Stomach (tissue), 9 donors: ENCODE measurements around the gene PCDHGA1. TPM values are rescaled to one million over a fixed set of nuclear protein-coding genes. Genes with fewer than 3 reads are reported as not detected.
"Not testable (repeated sequence)": the region's sequence is repeated elsewhere in the genome, so short reads cannot be mapped to it uniquely, and the experiment has no call there.

ENCODE experiments used
- DNase-seq, 2 donors: peaks; one replicate each; pipeline versions ENCODE4 v3.0.0 to v3.0.0-alpha.2; 2013 to 2019
- H3K27ac ChIP-seq, 5 donors: fragments of 200-600 bp in 4 of 5; sonication (generic) in 4 of 5; one replicate each; pipeline ENCODE4 v1.5.1; 2013 to 2019; ENCODE audit warnings: mild to moderate bottlenecking in 1 of 5, moderate library complexity in 1 of 5
- H3K27me3 ChIP-seq, 3 donors: fragments of 200-600 bp; sonication (generic); one replicate each; pipeline ENCODE4 v1.5.1; 2017 to 2019; ENCODE audit warnings: mixed run types in 1 of 3
- H3K36me3 ChIP-seq, 4 donors: fragments of 200-600 bp; sonication (generic); 1 replicate in 3 of 4; 2 replicates in 1 of 4; pipeline ENCODE4 v1.5.1; 2016 to 2019
- H3K4me1 ChIP-seq, 4 donors: fragments of 200-600 bp; sonication (generic); one replicate each; pipeline ENCODE4 v1.5.1; 2016 to 2019
- H3K4me3 ChIP-seq, 4 donors: fragments of 200-600 bp; sonication (generic) in 3 of 4; one replicate each; pipeline ENCODE4 v1.5.1; 2016 to 2019; ENCODE audit warnings: mild to moderate bottlenecking in 1 of 4
- H3K9me3 ChIP-seq, 4 donors: fragments of 200-600 bp; sonication (generic); one replicate each; pipeline ENCODE4 v1.5.1; 2016 to 2019
- EP300 ChIP-seq: sonication (generic); formaldehyde crosslinking; IDR thresholded peaks from one replicate; pipeline ENCODE4 v1.6.1; 2017; ENCODE audit warnings: antibody characterized with exemption
- POLR2A ChIP-seq, 4 donors: fragments of 450-650 bp; IDR thresholded peaks; one replicate each; pipeline ENCODE4 v1.6.1; 2016; ENCODE audit warnings: antibody characterized with exemption in 4 of 4, control low read depth in 2 of 4, mild to moderate bottlenecking in 1 of 4, moderate library complexity in 1 of 4
- POLR2AphosphoS5 ChIP-seq, 3 donors: sonication (generic); formaldehyde crosslinking; IDR thresholded peaks; one replicate each; pipeline ENCODE4 v1.6.1; 2016; ENCODE audit warnings: antibody characterized with exemption in 3 of 3
- WGBS, 5 donors: extraction: QIAGEN DNeasy Blood & Tissue Kit in 3 of 5; methylation state at CpG; one replicate each; pipeline versions ENCODE4 v1.1.5 to v1.1.7; 2013 to 2018; 5-methylcytosine and 5-hydroxymethylcytosine counted together
- intact Hi-C: fragments of 100-400 bp; cut with DNase I; formaldehyde crosslinking; loops from one replicate; pipeline ENCODE4 v1.15.1; 2023; ENCODE audit warnings: low total_unique reads
- polyA plus RNA-seq, 3 donors: library from polyadenylated mRNA; stranded (reverse); fragments of 200-250 nt; gene quantifications; one replicate each; pipeline ENCODE4 v1.2.3, GENCODE V29; 2013
- total RNA-seq, 5 donors: library from RNA; depleted of rRNA; stranded (reverse); fragments of >200 nt; gene quantifications; one replicate each; pipeline versions ENCODE4 v1.1.0 to v1.2.3, GENCODE V29; 2014 to 2016
- TF ChIP-seq, protein P1 (sequence below), 7 experiments: fragments of 450-650 bp in 4 of 7; fragments of 200-600 bp in 3 of 7; sonication (generic) in 3 of 7; IDR thresholded peaks; one replicate each; pipeline ENCODE4 v1.5.1; 2016 to 2019; ENCODE audit warnings: antibody characterized with exemption in 7 of 7, control low read depth in 2 of 7, mild to moderate bottlenecking in 1 of 7
- donor health status: healthy with polysubstance abuse.
- donor health status: Bipolar disorder and iron deficiency.
- donor health status: healthy.

PCDHGA1 gene
- total and polyA plus RNA-seq, 8 donors: 0.13 to 0.18 TPM; not detected in 6

DNA sequence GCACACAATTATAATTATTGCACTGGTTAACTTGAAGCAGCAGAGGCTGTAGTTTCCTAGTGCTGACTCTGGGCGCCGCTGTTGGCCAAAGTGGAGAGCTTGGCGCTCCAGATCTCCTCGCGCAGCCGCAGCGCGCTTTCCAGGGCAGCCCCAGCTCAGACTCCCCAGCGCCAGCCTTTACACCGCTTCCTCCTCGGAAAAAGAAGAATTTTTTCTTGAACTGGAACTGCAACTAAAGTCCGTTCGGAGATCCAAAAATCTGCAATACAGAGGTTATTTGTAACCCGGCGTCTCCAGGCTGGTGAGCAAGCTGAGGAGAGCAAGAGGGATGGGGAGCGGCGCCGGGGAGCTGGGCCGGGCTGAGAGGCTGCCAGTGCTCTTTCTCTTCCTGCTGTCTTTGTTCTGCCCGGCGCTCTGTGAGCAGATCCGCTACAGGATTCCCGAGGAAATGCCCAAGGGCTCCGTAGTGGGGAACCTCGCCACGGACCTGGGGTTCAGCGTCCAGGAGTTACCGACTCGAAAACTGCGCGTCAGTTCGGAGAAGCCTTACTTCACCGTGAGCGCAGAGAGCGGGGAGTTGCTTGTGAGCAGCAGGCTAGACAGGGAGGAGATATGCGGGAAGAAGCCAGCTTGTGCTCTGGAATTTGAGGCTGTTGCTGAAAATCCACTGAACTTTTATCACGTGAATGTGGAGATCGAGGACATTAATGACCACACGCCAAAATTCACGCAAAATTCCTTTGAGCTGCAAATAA lies 57.4 kb downstream of the PCDHGA1 start, which contains the start of gene PCDHGB4:
Gene PCDHGB4 (plus strand): TSS at position 142 of the 755 bp plus-strand sequence. CDS start 187 bp downstream, at position 329.
- TF ChIP-seq, protein P1, sequence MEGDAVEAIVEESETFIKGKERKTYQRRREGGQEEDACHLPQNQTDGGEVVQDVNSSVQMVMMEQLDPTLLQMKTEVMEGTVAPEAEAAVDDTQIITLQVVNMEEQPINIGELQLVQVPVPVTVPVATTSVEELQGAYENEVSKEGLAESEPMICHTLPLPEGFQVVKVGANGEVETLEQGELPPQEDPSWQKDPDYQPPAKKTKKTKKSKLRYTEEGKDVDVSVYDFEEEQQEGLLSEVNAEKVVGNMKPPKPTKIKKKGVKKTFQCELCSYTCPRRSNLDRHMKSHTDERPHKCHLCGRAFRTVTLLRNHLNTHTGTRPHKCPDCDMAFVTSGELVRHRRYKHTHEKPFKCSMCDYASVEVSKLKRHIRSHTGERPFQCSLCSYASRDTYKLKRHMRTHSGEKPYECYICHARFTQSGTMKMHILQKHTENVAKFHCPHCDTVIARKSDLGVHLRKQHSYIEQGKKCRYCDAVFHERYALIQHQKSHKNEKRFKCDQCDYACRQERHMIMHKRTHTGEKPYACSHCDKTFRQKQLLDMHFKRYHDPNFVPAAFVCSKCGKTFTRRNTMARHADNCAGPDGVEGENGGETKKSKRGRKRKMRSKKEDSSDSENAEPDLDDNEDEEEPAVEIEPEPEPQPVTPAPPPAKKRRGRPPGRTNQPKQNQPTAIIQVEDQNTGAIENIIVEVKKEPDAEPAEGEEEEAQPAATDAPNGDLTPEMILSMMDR (IDR thresholded peaks at IDR 0.05): peak in 1 of 7 experiments; percentile 13
- DNase-seq: peak in 1 of 2 donors; percentile 50
- 13 to 20% (median 16%) methylated on average over 18 to 23 of the region's 40 CpGs for WGBS, 5 donors
- H3K4me1 ChIP-seq, intact Hi-C loops, H3K27ac ChIP-seq: not testable (repeated sequence)
- peaks cover 0 to 10% (median 0%) of the 10 kb centered on the region in 4 donors for H3K36me3 ChIP-seq
- H3K9me3 ChIP-seq: peaks cover 56 to 98% (median 92%) of the 10 kb centered on the region in 4 donors
- peak within 1 kb of the TSS in 2 of 4 donors; percentile 5 to 16 for H3K4me3 ChIP-seq
- H3K27me3 ChIP-seq: peaks cover 0 to 78% (median 10%) of the 10 kb centered on the region in 3 donors

DNA sequence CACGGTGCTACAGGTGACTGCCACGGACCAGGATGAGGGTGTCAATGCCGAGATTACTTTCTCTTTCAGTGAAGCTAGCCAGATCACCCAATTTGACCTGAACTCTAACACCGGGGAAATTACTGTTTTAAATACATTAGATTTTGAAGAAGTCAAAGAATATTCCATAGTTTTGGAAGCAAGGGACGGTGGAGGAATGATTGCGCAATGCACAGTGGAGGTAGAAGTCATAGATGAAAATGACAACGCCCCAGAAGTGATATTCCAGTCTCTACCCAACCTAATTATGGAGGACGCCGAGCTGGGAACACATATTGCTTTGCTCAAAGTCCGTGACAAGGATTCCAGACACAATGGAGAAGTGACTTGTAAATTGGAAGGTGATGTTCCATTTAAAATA lies 58.3 kb downstream of the PCDHGA1 start:
- WGBS, 5 donors: 42 to 55% (median 43%) methylated on average over 10 of the region's 10 CpGs
- Histone ChIP-seq H3K4me1 (no peaks in the 10 kb centered on the region), H3K27me3 (peaks cover 0 to 78% (median 10%) of the 10 kb centered on the region in 3 donors), H3K27ac (no peak overlapping the region), H3K4me3 (no peak overlapping the region), H3K9me3 (peaks cover 59 to 98% (median 92%) of the 10 kb centered on the region in 4 donors), H3K36me3 (peaks cover 0 to 16% (median 0%) of the 10 kb centered on the region in 4 donors)
- TF ChIP-seq POLR2AphosphoS5 (IDR thresholded peaks at IDR 0.05) (no peak), POLR2A (IDR thresholded peaks at IDR 0.05) (no peak), EP300 (no peak)
- TF ChIP-seq, protein P1 (IDR thresholded peaks at IDR 0.05): no peak
- DNase-seq: no peak
- intact Hi-C loops: no loop called here

DNA sequence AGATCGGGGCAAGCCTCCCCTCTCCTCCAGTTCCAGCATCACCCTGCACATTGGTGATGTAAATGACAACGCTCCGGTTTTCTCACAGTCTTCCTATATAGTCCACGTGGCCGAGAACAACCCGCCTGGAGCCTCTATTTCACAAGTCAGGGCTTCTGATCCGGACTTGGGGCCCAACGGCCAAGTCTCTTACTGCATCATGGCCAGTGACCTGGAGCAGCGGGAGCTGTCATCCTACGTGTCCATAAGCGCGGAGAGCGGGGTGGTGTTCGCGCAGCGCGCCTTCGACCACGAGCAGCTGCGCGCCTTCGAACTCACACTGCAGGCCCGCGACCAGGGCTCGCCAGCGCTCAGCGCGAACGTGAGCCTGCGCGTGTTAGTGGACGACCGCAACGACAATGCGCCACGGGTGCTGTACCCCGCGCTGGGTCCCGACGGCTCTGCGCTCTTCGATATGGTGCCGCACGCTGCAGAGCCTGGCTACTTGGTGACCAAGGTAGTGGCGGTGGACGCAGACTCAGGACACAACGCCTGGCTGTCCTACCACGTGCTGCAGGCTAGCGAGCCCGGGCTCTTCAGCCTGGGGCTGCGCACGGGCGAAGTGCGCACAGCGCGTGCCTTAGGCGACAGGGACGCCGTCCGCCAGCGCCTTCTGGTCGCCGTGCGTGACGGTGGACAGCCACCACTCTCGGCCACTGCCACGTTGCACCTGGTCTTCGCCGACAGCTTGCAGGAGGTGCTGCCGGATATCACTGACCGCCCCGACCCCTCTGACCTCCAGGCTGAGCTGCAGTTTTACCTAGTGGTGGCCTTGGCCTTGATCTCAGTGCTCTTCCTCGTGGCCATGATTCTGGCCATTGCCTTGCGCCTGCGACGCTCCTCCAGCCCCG lies 59.1 kb downstream of the PCDHGA1 start:
- Histone ChIP-seq H3K4me1 (no peaks in the 10 kb centered on the region), H3K27ac (no peak overlapping the region), H3K36me3 (peaks cover 0 to 16% (median 0%) of the 10 kb centered on the region in 4 donors), H3K4me3 (no peak overlapping the region), H3K9me3 (peaks cover 62 to 98% (median 92%) of the 10 kb centered on the region in 4 donors), H3K27me3 (peaks cover 0 to 78% (median 7%) of the 10 kb centered on the region in 3 donors)
- TF ChIP-seq, protein P1 (IDR thresholded peaks at IDR 0.05): no peak
- TF ChIP-seq POLR2AphosphoS5 (IDR thresholded peaks at IDR 0.05) (no peak), POLR2A (IDR thresholded peaks at IDR 0.05) (no peak)
- WGBS, 5 donors: 35 to 46% (median 39%) methylated on average over 52 to 77 of the region's 77 CpGs
- DNase-seq: no peak
- intact Hi-C loops: no loop called here
